Measurements from ENCODE around the gene TAB2.

Gene TAB2

DNA sequence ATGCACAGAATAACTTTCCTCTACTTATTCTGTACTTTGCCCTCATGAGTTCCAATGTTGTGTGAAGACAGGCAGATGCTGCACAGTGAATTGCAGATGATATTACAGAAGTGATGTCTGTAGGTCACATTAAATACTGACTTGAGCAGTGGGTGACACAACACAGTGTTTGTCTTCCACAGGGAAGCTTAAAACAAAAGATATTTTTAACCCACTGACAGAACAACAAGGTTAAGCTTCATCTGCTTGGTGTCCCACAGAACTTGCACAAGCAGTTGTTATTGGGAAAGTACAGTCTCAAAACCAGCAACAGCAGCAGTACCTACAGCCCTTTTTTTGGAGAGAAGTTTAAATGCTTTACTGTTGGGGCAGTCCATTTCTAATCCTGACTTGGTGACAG, 93.0 kb downstream of the TAB2 start (continued):
- TF ChIP-seq, protein P1, sequence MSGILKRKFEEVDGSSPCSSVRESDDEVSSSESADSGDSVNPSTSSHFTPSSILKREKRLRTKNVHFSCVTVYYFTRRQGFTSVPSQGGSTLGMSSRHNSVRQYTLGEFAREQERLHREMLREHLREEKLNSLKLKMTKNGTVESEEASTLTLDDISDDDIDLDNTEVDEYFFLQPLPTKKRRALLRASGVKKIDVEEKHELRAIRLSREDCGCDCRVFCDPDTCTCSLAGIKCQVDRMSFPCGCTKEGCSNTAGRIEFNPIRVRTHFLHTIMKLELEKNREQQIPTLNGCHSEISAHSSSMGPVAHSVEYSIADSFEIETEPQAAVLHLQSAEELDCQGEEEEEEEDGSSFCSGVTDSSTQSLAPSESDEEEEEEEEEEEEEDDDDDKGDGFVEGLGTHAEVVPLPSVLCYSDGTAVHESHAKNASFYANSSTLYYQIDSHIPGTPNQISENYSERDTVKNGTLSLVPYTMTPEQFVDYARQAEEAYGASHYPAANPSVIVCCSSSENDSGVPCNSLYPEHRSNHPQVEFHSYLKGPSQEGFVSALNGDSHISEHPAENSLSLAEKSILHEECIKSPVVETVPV (CRISPR knock-in tag; IDR thresholded peaks at IDR 0.05): no peak
- TF ChIP-seq ZFP30 (CRISPR knock-in tag; IDR thresholded peaks at IDR 0.05): no peak
- TF ChIP-seq CSDC2 (CRISPR knock-in tag; IDR thresholded peaks at IDR 0.05): no peak
- no peak for TF ChIP-seq BACH2 (CRISPR knock-in tag; IDR thresholded peaks at IDR 0.05; ENCODE audit: borderline replicate concordance)
- TF ChIP-seq, protein P2, sequence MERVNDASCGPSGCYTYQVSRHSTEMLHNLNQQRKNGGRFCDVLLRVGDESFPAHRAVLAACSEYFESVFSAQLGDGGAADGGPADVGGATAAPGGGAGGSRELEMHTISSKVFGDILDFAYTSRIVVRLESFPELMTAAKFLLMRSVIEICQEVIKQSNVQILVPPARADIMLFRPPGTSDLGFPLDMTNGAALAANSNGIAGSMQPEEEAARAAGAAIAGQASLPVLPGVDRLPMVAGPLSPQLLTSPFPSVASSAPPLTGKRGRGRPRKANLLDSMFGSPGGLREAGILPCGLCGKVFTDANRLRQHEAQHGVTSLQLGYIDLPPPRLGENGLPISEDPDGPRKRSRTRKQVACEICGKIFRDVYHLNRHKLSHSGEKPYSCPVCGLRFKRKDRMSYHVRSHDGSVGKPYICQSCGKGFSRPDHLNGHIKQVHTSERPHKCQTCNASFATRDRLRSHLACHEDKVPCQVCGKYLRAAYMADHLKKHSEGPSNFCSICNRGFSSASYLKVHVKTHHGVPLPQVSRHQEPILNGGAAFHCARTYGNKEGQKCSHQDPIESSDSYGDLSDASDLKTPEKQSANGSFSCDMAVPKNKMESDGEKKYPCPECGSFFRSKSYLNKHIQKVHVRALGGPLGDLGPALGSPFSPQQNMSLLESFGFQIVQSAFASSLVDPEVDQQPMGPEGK (CRISPR knock-in tag; IDR thresholded peaks at IDR 0.05; ENCODE audit: borderline replicate concordance): no peak
- no peak for TF ChIP-seq PPARA (CRISPR knock-in tag; IDR thresholded peaks at IDR 0.05; ENCODE audit: borderline replicate concordance)
- no peak for TF ChIP-seq SNAI2 (CRISPR knock-in tag; IDR thresholded peaks at IDR 0.05)

DNA sequence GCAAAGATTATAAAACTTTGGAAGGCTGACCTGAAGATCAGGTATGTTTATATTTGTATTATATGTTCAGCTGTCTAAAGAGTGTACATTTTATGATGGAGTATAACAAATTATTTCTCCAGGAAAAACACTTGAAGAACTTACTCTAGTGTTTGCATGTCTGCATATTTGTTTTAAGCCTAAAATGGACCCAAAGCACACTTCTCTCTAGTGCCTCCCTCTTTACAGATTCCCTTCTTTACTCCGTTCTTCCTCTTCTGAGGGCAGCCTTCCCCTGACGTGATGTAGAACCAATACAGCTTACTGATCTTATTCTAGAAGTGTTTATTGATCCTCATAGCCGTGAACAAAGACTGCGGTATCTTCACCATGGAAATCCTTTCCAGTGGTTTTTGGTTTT, 96.5 kb downstream of the TAB2 start:
- no peak for ATAC-seq

DNA sequence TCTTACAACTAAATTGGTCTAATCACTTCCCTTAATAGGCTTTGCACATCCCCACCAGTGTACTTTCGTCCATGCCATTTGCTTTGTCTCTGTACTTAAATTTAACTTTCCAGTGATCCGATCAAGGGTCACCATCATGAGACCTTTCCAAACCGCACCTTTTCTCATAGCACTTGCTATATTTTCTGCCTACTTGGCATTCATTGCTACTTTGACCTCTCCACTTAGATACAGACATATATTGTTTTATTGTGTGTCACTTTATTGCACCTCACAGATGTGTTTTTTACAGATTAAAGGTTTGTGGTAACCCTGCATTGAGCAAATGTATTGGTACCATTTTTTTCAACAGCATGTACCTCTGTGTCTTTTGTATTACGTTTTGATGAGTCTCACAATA, 97.3 kb downstream of the TAB2 start:
- TF ChIP-seq BACH2 (CRISPR knock-in tag; IDR thresholded peaks at IDR 0.05; ENCODE audit: borderline replicate concordance) (no peak), ZFP3 (CRISPR knock-in tag; IDR thresholded peaks at IDR 0.05) (no peak), SNAI2 (CRISPR knock-in tag; IDR thresholded peaks at IDR 0.05) (no peak), ISL1 (CRISPR knock-in tag; IDR thresholded peaks at IDR 0.05) (no peak), CSDC2 (CRISPR knock-in tag; IDR thresholded peaks at IDR 0.05) (no peak), RARB (CRISPR knock-in tag; IDR thresholded peaks at IDR 0.05) (no peak), TCF4 (CRISPR knock-in tag; IDR thresholded peaks at IDR 0.05; ENCODE audit: borderline replicate concordance) (no peak), ZNF565 (CRISPR knock-in tag; conservative IDR thresholded peaks at IDR 0.05; ENCODE audit: low read depth) (no peak), TOX (CRISPR knock-in tag; IDR thresholded peaks at IDR 0.05; ENCODE audit: borderline replicate concordance) (no peak), ESRRG (CRISPR knock-in tag; IDR thresholded peaks at IDR 0.05) (no peak), ARNTL (CRISPR knock-in tag; IDR thresholded peaks at IDR 0.05; ENCODE audit: borderline replicate concordance, low read depth) (no peak), ZFP30 (CRISPR knock-in tag; IDR thresholded peaks at IDR 0.05) (no peak), OSR1 (CRISPR knock-in tag; IDR thresholded peaks at IDR 0.05) (no peak)
- TF ChIP-seq, protein P2 (CRISPR knock-in tag; IDR thresholded peaks at IDR 0.05; ENCODE audit: borderline replicate concordance): no peak
- no peak for ATAC-seq

More for the DNA sequence above, 96.5 kb downstream of the TAB2 start:
- TF ChIP-seq TCF4 (CRISPR knock-in tag; IDR thresholded peaks at IDR 0.05; ENCODE audit: borderline replicate concordance): no peak
- no peak for TF ChIP-seq ZNF70 (CRISPR knock-in tag; IDR thresholded peaks at IDR 0.05)
- TF ChIP-seq, protein P3, sequence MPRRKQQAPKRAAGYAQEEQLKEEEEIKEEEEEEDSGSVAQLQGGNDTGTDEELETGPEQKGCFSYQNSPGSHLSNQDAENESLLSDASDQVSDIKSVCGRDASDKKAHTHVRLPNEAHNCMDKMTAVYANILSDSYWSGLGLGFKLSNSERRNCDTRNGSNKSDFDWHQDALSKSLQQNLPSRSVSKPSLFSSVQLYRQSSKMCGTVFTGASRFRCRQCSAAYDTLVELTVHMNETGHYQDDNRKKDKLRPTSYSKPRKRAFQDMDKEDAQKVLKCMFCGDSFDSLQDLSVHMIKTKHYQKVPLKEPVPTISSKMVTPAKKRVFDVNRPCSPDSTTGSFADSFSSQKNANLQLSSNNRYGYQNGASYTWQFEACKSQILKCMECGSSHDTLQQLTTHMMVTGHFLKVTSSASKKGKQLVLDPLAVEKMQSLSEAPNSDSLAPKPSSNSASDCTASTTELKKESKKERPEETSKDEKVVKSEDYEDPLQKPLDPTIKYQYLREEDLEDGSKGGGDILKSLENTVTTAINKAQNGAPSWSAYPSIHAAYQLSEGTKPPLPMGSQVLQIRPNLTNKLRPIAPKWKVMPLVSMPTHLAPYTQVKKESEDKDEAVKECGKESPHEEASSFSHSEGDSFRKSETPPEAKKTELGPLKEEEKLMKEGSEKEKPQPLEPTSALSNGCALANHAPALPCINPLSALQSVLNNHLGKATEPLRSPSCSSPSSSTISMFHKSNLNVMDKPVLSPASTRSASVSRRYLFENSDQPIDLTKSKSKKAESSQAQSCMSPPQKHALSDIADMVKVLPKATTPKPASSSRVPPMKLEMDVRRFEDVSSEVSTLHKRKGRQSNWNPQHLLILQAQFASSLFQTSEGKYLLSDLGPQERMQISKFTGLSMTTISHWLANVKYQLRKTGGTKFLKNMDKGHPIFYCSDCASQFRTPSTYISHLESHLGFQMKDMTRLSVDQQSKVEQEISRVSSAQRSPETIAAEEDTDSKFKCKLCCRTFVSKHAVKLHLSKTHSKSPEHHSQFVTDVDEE (CRISPR knock-in tag; IDR thresholded peaks at IDR 0.05): no peak
- TF ChIP-seq, protein P4, sequence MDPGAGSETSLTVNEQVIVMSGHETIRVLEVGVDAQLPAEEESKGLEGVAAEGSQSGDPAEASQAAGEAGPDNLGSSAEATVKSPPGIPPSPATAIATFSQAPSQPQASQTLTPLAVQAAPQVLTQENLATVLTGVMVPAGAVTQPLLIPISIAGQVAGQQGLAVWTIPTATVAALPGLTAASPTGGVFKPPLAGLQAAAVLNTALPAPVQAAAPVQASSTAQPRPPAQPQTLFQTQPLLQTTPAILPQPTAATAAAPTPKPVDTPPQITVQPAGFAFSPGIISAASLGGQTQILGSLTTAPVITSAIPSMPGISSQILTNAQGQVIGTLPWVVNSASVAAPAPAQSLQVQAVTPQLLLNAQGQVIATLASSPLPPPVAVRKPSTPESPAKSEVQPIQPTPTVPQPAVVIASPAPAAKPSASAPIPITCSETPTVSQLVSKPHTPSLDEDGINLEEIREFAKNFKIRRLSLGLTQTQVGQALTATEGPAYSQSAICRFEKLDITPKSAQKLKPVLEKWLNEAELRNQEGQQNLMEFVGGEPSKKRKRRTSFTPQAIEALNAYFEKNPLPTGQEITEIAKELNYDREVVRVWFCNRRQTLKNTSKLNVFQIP (CRISPR knock-in tag; IDR thresholded peaks at IDR 0.05; ENCODE audit: borderline replicate concordance, low read depth): no peak
- no peak for TF ChIP-seq ZFP3 (CRISPR knock-in tag; IDR thresholded peaks at IDR 0.05)
- TF ChIP-seq ESRRG (CRISPR knock-in tag; IDR thresholded peaks at IDR 0.05): no peak
- no peak for TF ChIP-seq OSR1 (CRISPR knock-in tag; IDR thresholded peaks at IDR 0.05)

Measured in SK-N-SH treated with all-trans-retinoic acid at 6 μM for 48 hours (cell line).